HEK293 (cell line): ENCODE measurements around the gene DLEC1.

Experiments
- ZNF37A ChIP-seq: fragments of 450-650 bp; IDR thresholded peaks from 2 replicates; pipeline ENCODE4 v1.5.1; 2018; ENCODE audit warnings: missing biosample characterization, missing genetic modification characterization
- ZNF510 ChIP-seq: fragments of 450-650 bp; formaldehyde crosslinking; IDR thresholded peaks from 2 replicates; pipeline ENCODE4 v1.5.1; 2018; ENCODE audit warnings: mild to moderate bottlenecking, missing genetic modification characterization, missing biosample characterization; ENCODE audit not compliant: insufficient replicate concordance
- ZNF558 ChIP-seq: fragments of 450-650 bp; formaldehyde crosslinking; IDR thresholded peaks from 2 replicates; pipeline ENCODE4 v1.5.1; 2016; ENCODE audit warnings: missing biosample characterization, missing genetic modification characterization
- ZNF621 ChIP-seq: fragments of 450-650 bp; formaldehyde crosslinking; IDR thresholded peaks from 2 replicates; pipeline ENCODE4 v1.5.1; 2017; ENCODE audit warnings: missing biosample characterization, missing genetic modification characterization
- ZNF707 ChIP-seq: fragments of 450-650 bp; formaldehyde crosslinking; IDR thresholded peaks from 2 replicates; pipeline ENCODE4 v1.5.1; 2016; ENCODE audit warnings: missing biosample characterization, missing genetic modification characterization
- TF ChIP-seq, protein P1 (sequence below): fragments of 450-650 bp; formaldehyde crosslinking; IDR thresholded peaks from 2 replicates; pipeline ENCODE4 v1.5.1; 2016; ENCODE audit warnings: missing biosample characterization, missing genetic modification characterization
- TF ChIP-seq, protein P2 (sequence below): fragments of 450-650 bp; formaldehyde crosslinking; IDR thresholded peaks from 2 replicates; pipeline ENCODE4 v1.5.1; 2016; ENCODE audit warnings: missing biosample characterization, missing genetic modification characterization
- TF ChIP-seq, protein P3 (sequence below): fragments of 450-650 bp; formaldehyde crosslinking; conservative IDR thresholded peaks from 2 replicates; pipeline ENCODE4 v1.5.1; 2016; ENCODE audit warnings: low read depth, missing biosample characterization, missing genetic modification characterization

DNA sequence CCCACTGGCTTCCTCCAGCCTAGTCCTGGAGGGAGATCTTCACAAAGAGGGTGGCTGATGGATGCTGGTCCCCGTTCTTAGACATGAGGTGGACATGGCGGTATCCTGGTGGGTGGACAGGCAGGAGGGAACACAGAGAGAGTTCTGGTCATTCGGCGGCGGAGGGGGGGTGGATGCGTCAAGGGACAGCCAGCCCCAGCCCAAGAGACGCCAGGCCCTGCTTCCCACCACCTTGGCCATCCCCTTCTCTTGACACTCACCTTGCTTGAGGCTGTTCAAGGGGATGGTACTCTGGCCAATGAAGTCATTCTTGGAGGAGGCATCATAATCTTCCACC, 31.3 kb upstream of the DLEC1 start:
- TF ChIP-seq, protein P1, sequence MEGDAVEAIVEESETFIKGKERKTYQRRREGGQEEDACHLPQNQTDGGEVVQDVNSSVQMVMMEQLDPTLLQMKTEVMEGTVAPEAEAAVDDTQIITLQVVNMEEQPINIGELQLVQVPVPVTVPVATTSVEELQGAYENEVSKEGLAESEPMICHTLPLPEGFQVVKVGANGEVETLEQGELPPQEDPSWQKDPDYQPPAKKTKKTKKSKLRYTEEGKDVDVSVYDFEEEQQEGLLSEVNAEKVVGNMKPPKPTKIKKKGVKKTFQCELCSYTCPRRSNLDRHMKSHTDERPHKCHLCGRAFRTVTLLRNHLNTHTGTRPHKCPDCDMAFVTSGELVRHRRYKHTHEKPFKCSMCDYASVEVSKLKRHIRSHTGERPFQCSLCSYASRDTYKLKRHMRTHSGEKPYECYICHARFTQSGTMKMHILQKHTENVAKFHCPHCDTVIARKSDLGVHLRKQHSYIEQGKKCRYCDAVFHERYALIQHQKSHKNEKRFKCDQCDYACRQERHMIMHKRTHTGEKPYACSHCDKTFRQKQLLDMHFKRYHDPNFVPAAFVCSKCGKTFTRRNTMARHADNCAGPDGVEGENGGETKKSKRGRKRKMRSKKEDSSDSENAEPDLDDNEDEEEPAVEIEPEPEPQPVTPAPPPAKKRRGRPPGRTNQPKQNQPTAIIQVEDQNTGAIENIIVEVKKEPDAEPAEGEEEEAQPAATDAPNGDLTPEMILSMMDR (tag by site-specific recombination): no peak
- TF ChIP-seq ZNF510 (tag by site-specific recombination) (no peak), ZNF558 (tag by site-specific recombination) (no peak), ZNF707 (tag by site-specific recombination) (no peak), ZNF37A (tag by site-specific recombination) (no peak), ZNF621 (tag by site-specific recombination) (no peak)
- TF ChIP-seq, protein P2, sequence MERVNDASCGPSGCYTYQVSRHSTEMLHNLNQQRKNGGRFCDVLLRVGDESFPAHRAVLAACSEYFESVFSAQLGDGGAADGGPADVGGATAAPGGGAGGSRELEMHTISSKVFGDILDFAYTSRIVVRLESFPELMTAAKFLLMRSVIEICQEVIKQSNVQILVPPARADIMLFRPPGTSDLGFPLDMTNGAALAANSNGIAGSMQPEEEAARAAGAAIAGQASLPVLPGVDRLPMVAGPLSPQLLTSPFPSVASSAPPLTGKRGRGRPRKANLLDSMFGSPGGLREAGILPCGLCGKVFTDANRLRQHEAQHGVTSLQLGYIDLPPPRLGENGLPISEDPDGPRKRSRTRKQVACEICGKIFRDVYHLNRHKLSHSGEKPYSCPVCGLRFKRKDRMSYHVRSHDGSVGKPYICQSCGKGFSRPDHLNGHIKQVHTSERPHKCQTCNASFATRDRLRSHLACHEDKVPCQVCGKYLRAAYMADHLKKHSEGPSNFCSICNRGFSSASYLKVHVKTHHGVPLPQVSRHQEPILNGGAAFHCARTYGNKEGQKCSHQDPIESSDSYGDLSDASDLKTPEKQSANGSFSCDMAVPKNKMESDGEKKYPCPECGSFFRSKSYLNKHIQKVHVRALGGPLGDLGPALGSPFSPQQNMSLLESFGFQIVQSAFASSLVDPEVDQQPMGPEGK (tag by site-specific recombination): no peak
- TF ChIP-seq, protein P3, sequence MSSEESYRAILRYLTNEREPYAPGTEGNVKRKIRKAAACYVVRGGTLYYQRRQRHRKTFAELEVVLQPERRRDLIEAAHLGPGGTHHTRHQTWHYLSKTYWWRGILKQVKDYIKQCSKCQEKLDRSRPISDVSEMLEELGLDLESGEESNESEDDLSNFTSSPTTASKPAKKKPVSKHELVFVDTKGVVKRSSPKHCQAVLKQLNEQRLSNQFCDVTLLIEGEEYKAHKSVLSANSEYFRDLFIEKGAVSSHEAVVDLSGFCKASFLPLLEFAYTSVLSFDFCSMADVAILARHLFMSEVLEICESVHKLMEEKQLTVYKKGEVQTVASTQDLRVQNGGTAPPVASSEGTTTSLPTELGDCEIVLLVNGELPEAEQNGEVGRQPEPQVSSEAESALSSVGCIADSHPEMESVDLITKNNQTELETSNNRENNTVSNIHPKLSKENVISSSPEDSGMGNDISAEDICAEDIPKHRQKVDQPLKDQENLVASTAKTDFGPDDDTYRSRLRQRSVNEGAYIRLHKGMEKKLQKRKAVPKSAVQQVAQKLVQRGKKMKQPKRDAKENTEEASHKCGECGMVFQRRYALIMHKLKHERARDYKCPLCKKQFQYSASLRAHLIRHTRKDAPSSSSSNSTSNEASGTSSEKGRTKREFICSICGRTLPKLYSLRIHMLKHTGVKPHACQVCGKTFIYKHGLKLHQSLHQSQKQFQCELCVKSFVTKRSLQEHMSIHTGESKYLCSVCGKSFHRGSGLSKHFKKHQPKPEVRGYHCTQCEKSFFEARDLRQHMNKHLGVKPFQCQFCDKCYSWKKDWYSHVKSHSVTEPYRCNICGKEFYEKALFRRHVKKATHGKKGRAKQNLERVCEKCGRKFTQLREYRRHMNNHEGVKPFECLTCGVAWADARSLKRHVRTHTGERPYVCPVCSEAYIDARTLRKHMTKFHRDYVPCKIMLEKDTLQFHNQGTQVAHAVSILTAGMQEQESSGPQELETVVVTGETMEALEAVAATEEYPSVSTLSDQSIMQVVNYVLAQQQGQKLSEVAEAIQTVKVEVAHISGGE (tag by site-specific recombination): no peak
